ENCODE data around the gene METTL22. TPM values are rescaled to one million over a fixed set of nuclear protein-coding genes. Genes with fewer than 3 reads are reported as not detected.
"Not testable (repeated sequence)": the region's sequence is repeated elsewhere in the genome, so short reads cannot be mapped to it uniquely, and the experiment has no call there.

Gene METTL22
- total and polyA plus RNA-seq, 4 donors, result 39.6 to 49.7 (median 42.2) TPM

GRCh38 chr16:8647721-8648318 lies 26.3 kb downstream of the METTL22 start:
- 74 to 75% methylated on average over 9 of the region's 9 CpGs for WGBS, 2 donors

GRCh38 chr16:8648877-8649276 lies 27.4 kb downstream of the METTL22 start:
- WGBS, 2 donors, result 77 to 90% methylated on average over 4 of the region's 4 CpGs
- no peaks in the 10 kb centered on the region for H3K27me3 ChIP-seq (ENCODE audit: control insufficient read depth in 1 of 2, insufficient read depth in 2 of 2, low read length in 1 of 2)
- no peak overlapping the region for H3K4me3 ChIP-seq (ENCODE audit: low read length in 2 of 2)
- ATAC-seq (ENCODE audit: low FRiP score), result no peak
- peaks cover 0 to 5% of the 10 kb centered on the region in 2 donors for H3K36me3 ChIP-seq (ENCODE audit: control insufficient read depth in 1 of 2, insufficient read depth in 2 of 2, low read length in 1 of 2)
- no peak overlapping the region for H3K27ac ChIP-seq (ENCODE audit: low read depth in 1 of 2, low read length in 2 of 2)
- intact Hi-C loops (cut with DNase I), result no loop called here
- H3K9me3 ChIP-seq (ENCODE audit: control insufficient read depth, low read length), result no peaks in the 10 kb centered on the region
- DNase-seq, result no peak
- H3K4me1 ChIP-seq (ENCODE audit: control insufficient read depth in 1 of 2, insufficient read depth in 2 of 2, low read length in 2 of 2), result no peaks in the 10 kb centered on the region

More at GRCh38 chr16:8647721-8648318, 26.3 kb downstream of the METTL22 start:
- Histone ChIP-seq H3K27ac (ENCODE audit: low read depth in 1 of 2, low read length in 2 of 2) (no peak overlapping the region), H3K27me3 (ENCODE audit: control insufficient read depth in 1 of 2, insufficient read depth in 2 of 2, low read length in 1 of 2) (no peaks in the 10 kb centered on the region), H3K9me3 (ENCODE audit: control insufficient read depth, low read length) (no peaks in the 10 kb centered on the region), H3K4me1 (ENCODE audit: control insufficient read depth in 1 of 2, insufficient read depth in 2 of 2, low read length in 2 of 2) (no peaks in the 10 kb centered on the region), H3K36me3 (ENCODE audit: control insufficient read depth in 1 of 2, insufficient read depth in 2 of 2, low read length in 1 of 2) (peaks cover 0 to 6% of the 10 kb centered on the region in 2 donors), H3K4me3 (ENCODE audit: low read length in 2 of 2) (no peak overlapping the region)
- ATAC-seq (ENCODE audit: low FRiP score), result no peak
- intact Hi-C loops (cut with DNase I), result no loop called here
- DNase-seq, result no peak

GRCh38 chr16:8649829-8650554 lies 28.5 kb downstream of the METTL22 start:
- Histone ChIP-seq H3K9me3 (ENCODE audit: control insufficient read depth, low read length) (no peaks in the 10 kb centered on the region), H3K4me1 (ENCODE audit: control insufficient read depth in 1 of 2, insufficient read depth in 2 of 2, low read length in 2 of 2) (no peaks in the 10 kb centered on the region), H3K27me3 (ENCODE audit: control insufficient read depth in 1 of 2, insufficient read depth in 2 of 2, low read length in 1 of 2) (no peaks in the 10 kb centered on the region), H3K27ac (ENCODE audit: low read depth in 1 of 2, low read length in 2 of 2) (no peak overlapping the region), H3K36me3 (ENCODE audit: control insufficient read depth in 1 of 2, insufficient read depth in 2 of 2, low read length in 1 of 2) (peaks cover 0 to 2% of the 10 kb centered on the region in 2 donors), H3K4me3 (ENCODE audit: low read length in 2 of 2) (no peak overlapping the region)
- intact Hi-C loops (cut with DNase I), result no loop called here
- DNase-seq, result no peak
- WGBS, 2 donors, result 72 to 77% methylated on average over 8 of the region's 8 CpGs
- ATAC-seq (ENCODE audit: low FRiP score), result no peak

- H3K27me3 ChIP-seq (ENCODE audit: control insufficient read depth in 1 of 2, insufficient read depth in 2 of 2, low read length in 1 of 2); H3K27ac ChIP-seq (ENCODE audit: low read depth in 1 of 2, low read length in 2 of 2); ATAC-seq (ENCODE audit: low FRiP score); intact Hi-C loops (cut with DNase I); H3K4me1 ChIP-seq (ENCODE audit: control insufficient read depth in 1 of 2, insufficient read depth in 2 of 2, low read length in 2 of 2); H3K4me3 ChIP-seq (ENCODE audit: low read length in 2 of 2); H3K9me3 ChIP-seq (ENCODE audit: control insufficient read depth, low read length); H3K36me3 ChIP-seq (ENCODE audit: control insufficient read depth in 1 of 2, insufficient read depth in 2 of 2, low read length in 1 of 2): not testable (repeated sequence)
- peak in 1 of 2 donors; percentile 61 for DNase-seq
- 57 to 68% methylated on average over 6 to 7 of the region's 7 CpGs for WGBS, 2 donors
Observed at GRCh38 chr16:8651958-8652357, 30.5 kb downstream of the METTL22 start.

GRCh38 chr16:8655184-8655717 lies 33.8 kb downstream of the METTL22 start:
- ATAC-seq (ENCODE audit: low FRiP score), result no peak
- Histone ChIP-seq H3K4me1 (ENCODE audit: control insufficient read depth in 1 of 2, insufficient read depth in 2 of 2, low read length in 2 of 2) (no peaks in the 10 kb centered on the region), H3K36me3 (ENCODE audit: control insufficient read depth in 1 of 2, insufficient read depth in 2 of 2, low read length in 1 of 2) (peaks cover 0 to 1% of the 10 kb centered on the region in 2 donors), H3K27me3 (ENCODE audit: control insufficient read depth in 1 of 2, insufficient read depth in 2 of 2, low read length in 1 of 2) (no peaks in the 10 kb centered on the region), H3K9me3 (ENCODE audit: control insufficient read depth, low read length) (no peaks in the 10 kb centered on the region), H3K27ac (ENCODE audit: low read depth in 1 of 2, low read length in 2 of 2) (no peak overlapping the region), H3K4me3 (ENCODE audit: low read length in 2 of 2) (no peak overlapping the region)
- intact Hi-C loops (cut with DNase I), result no loop called here
- DNase-seq, result no peak
- WGBS, 2 donors, result 83 to 90% methylated on average over 1 of the region's 1 CpG

- no peak overlapping the region for H3K4me3 ChIP-seq (ENCODE audit: low read length in 2 of 2)
- H3K4me1 ChIP-seq (ENCODE audit: control insufficient read depth in 1 of 2, insufficient read depth in 2 of 2, low read length in 2 of 2), result no peaks in the 10 kb centered on the region
- H3K27me3 ChIP-seq (ENCODE audit: control insufficient read depth in 1 of 2, insufficient read depth in 2 of 2, low read length in 1 of 2), result no peaks in the 10 kb centered on the region
- no peaks in the 10 kb centered on the region for H3K9me3 ChIP-seq (ENCODE audit: control insufficient read depth, low read length)
- 50 to 54% methylated on average over 3 of the region's 3 CpGs for WGBS, 2 donors
- ATAC-seq (ENCODE audit: low FRiP score) (no peak), DNase-seq (no peak)
- H3K27ac ChIP-seq (ENCODE audit: low read depth in 1 of 2, low read length in 2 of 2), result no peak overlapping the region
- H3K36me3 ChIP-seq (ENCODE audit: control insufficient read depth in 1 of 2, insufficient read depth in 2 of 2, low read length in 1 of 2), result peaks cover 0 to 1% of the 10 kb centered on the region in 2 donors
- intact Hi-C loops (cut with DNase I), result no loop called here
Observed at GRCh38 chr16:8656376-8656775, 34.9 kb downstream of the METTL22 start.

- H3K36me3 ChIP-seq (ENCODE audit: control insufficient read depth in 1 of 2, insufficient read depth in 2 of 2, low read length in 1 of 2), result peaks cover 0 to 1% of the 10 kb centered on the region in 2 donors
- no peaks in the 10 kb centered on the region for H3K4me1 ChIP-seq (ENCODE audit: control insufficient read depth in 1 of 2, insufficient read depth in 2 of 2, low read length in 2 of 2)
- H3K27ac ChIP-seq (ENCODE audit: low read depth in 1 of 2, low read length in 2 of 2), result no peak overlapping the region
- no peaks in the 10 kb centered on the region for H3K27me3 ChIP-seq (ENCODE audit: control insufficient read depth in 1 of 2, insufficient read depth in 2 of 2, low read length in 1 of 2)
- ATAC-seq (ENCODE audit: low FRiP score), result peak; percentile 73
- H3K9me3 ChIP-seq (ENCODE audit: control insufficient read depth, low read length), result no peaks in the 10 kb centered on the region
- intact Hi-C loops (cut with DNase I), result loop anchor here (2.0 to 10.0 kb wide), 2 partner anchors 96 to 220 kb away; no protein-coding TSS in a partner anchor
- peak; percentile 63 to 86 for DNase-seq
- WGBS, 2 donors, result 9 to 10% methylated on average over 13 of the region's 13 CpGs
- no peak overlapping the region for H3K4me3 ChIP-seq (ENCODE audit: low read length in 2 of 2)
Observed at GRCh38 chr16:8660841-8661301, 39.4 kb downstream of the METTL22 start.

- no peaks in the 10 kb centered on the region for H3K4me1 ChIP-seq (ENCODE audit: control insufficient read depth in 1 of 2, insufficient read depth in 2 of 2, low read length in 2 of 2)
- WGBS, 2 donors, result 75 to 88% methylated on average over 5 of the region's 5 CpGs
- no peak overlapping the region for H3K4me3 ChIP-seq (ENCODE audit: low read length in 2 of 2)
- no peaks in the 10 kb centered on the region for H3K36me3 ChIP-seq (ENCODE audit: control insufficient read depth in 1 of 2, insufficient read depth in 2 of 2, low read length in 1 of 2)
- H3K27me3 ChIP-seq (ENCODE audit: control insufficient read depth in 1 of 2, insufficient read depth in 2 of 2, low read length in 1 of 2), result no peaks in the 10 kb centered on the region
- no peaks in the 10 kb centered on the region for H3K9me3 ChIP-seq (ENCODE audit: control insufficient read depth, low read length)
- DNase-seq, result no peak
- intact Hi-C loops (cut with DNase I), result loop anchor here (2.0 to 10.0 kb wide), 2 partner anchors 97 to 219 kb away; no protein-coding TSS in a partner anchor
- no peak overlapping the region for H3K27ac ChIP-seq (ENCODE audit: low read depth in 1 of 2, low read length in 2 of 2)
- ATAC-seq (ENCODE audit: low FRiP score), result no peak
Observed at GRCh38 chr16:8661703-8662102, 40.2 kb downstream of the METTL22 start.

Data from aorta (tissue), 5 donors.